Breast epithelium (tissue), 4 donors: ENCODE data around the gene SHC1. TPM values are rescaled to one million over a fixed set of nuclear protein-coding genes. Genes with fewer than 3 reads are reported as not detected.

Experiments used
- DNase-seq, 2 donors: peaks; one replicate each; pipeline ENCODE4 v3.0.0-alpha.2; 2019; ENCODE audit warnings: low spot score in 2 of 2
- H3K27ac ChIP-seq, 2 donors: fragments of 200-600 bp; sonication (generic) in 1 of 2; one replicate each; pipeline ENCODE4 v1.5.1; 2016 to 2019; ENCODE audit warnings: mild to moderate bottlenecking in 1 of 2
- H3K27me3 ChIP-seq, 2 donors: fragments of 200-600 bp; sonication (generic) in 1 of 2; one replicate each; pipeline versions ENCODE4 v1.5.1 to v1.6.0; 2017 to 2019; ENCODE audit warnings: control low read depth in 1 of 2, mild to moderate bottlenecking in 1 of 2
- H3K36me3 ChIP-seq: fragments of 200-600 bp; one replicate; pipeline ENCODE4 v1.5.1; 2019
- H3K4me1 ChIP-seq, 2 donors: fragments of 200-600 bp; sonication (generic); one replicate each; pipeline ENCODE4 v1.5.1; 2016 to 2019; ENCODE audit warnings: control low read depth in 1 of 2
- H3K4me3 ChIP-seq, 3 donors: fragments of 200-600 bp; sonication (generic); 1 replicate in 2 of 3; 2 replicates in 1 of 3; pipeline ENCODE4 v1.5.1; 2016 to 2019; ENCODE audit warnings: mild to moderate bottlenecking in 3 of 3, moderate library complexity in 2 of 3
- H3K9me3 ChIP-seq, 2 donors: fragments of 200-600 bp; sonication (generic) in 1 of 2; one replicate each; pipeline ENCODE4 v1.5.1; 2016 to 2019; ENCODE audit warnings: control low read depth in 1 of 2
- CTCF ChIP-seq, 3 donors: fragments of 450-650 bp; IDR thresholded peaks; one replicate each; pipeline ENCODE4 v1.5.1; 2016 to 2017; ENCODE audit warnings: antibody characterized with exemption in 3 of 3, mild to moderate bottlenecking in 3 of 3, moderate library complexity in 3 of 3
- POLR2A ChIP-seq: fragments of 450-650 bp; IDR thresholded peaks from one replicate; pipeline ENCODE4 v1.6.1; 2016; ENCODE audit warnings: antibody characterized with exemption, mild to moderate bottlenecking, moderate library complexity
- POLR2AphosphoS5 ChIP-seq, 3 donors: sonication (generic); formaldehyde crosslinking; IDR thresholded peaks; one replicate each; pipeline ENCODE4 v1.6.1; 2017; ENCODE audit warnings: antibody characterized with exemption in 3 of 3
- intact Hi-C: fragments of 100-400 bp; cut with DNase I; formaldehyde crosslinking; loops from one replicate; pipeline ENCODE4 v1.15.1; 2023; ENCODE audit warnings: low total_unique reads
- total RNA-seq, 3 donors: library from RNA; depleted of rRNA; stranded (reverse); fragments of >200 nt; gene quantifications; one replicate each; pipeline ENCODE4 v1.1.0, GENCODE V29; 2016

SHC1 gene
- total RNA-seq, 3 donors from 2014 or later = 94.4 to 177 (median 134) TPM

GRCh38 chr1:154912755-154913154 lies 57.8 kb downstream of the SHC1 start:
- H3K9me3 ChIP-seq = no peaks in the 10 kb centered on the region
- no peak overlapping the region for H3K4me3 ChIP-seq
- H3K27ac ChIP-seq = peak overlapping the region; percentile 73 to 87
- H3K27me3 ChIP-seq = no peaks in the 10 kb centered on the region
- peaks cover 0 to 4% of the 10 kb centered on the region in 2 donors for H3K4me1 ChIP-seq
- DNase-seq = peak in 1 of 2 donors; percentile 12
- no peaks in the 10 kb centered on the region for H3K36me3 ChIP-seq
- intact Hi-C loops = no loop called here
- TF ChIP-seq POLR2AphosphoS5 (IDR thresholded peaks at IDR 0.05) = no peak
- no peak for TF ChIP-seq POLR2A
- no peak for TF ChIP-seq CTCF (IDR thresholded peaks at IDR 0.05)

Other genes starting within 250 kb of the SHC1 start
- 1 to 10 TPM in 2 of 3 donors, under 1 TPM in 1; 0.96 to 1.6 (median 1.0) TPM for gene KCNN3, start 100.5 kb downstream of the SHC1 start, total RNA-seq
- 10 to 100 TPM; 15.0 to 16.7 (median 16.4) TPM for gene PMVK, start 34.0 kb downstream of the SHC1 start, total RNA-seq
- 100 to 1,000 TPM in 2 of 3 donors, 10 to 100 TPM in 1; 79.3 to 156 (median 105) TPM for gene PBXIP1, start 14.6 kb downstream of the SHC1 start, total RNA-seq
- 10 to 100 TPM; 14.6 to 26.2 (median 20.3) TPM for gene PYGO2, start 9.0 kb downstream of the SHC1 start, total RNA-seq
- 100 to 1,000 TPM in 1 of 3 donors, 10 to 100 TPM in 2; 44.6 to 104 (median 47.3) TPM for gene CKS1B, start 3.9 kb upstream of the SHC1 start, total RNA-seq
- gene FLAD1, start 12.6 kb upstream of the SHC1 start, total RNA-seq = 10 to 100 TPM; 27.0 to 42.7 (median 39.3) TPM
- gene LENEP, start 22.8 kb upstream of the SHC1 start, total RNA-seq = not detected
- gene ZBTB7B, start 32.1 kb upstream of the SHC1 start, total RNA-seq = 10 to 100 TPM; 45.6 to 82.5 (median 53.4) TPM
- gene DCST2, start 63.0 kb upstream of the SHC1 start, total RNA-seq = 1 to 10 TPM in 2 of 3 donors, under 1 TPM in 1; 0.48 to 4.4 (median 3.3) TPM
- gene DCST1, start 63.1 kb upstream of the SHC1 start, total RNA-seq = under 1 TPM; 0.16 to 0.66 (median 0.44) TPM
- 100 to 1,000 TPM in 2 of 3 donors, 10 to 100 TPM in 1; 97.8 to 155 (median 109) TPM for gene ADAM15, start 80.6 kb upstream of the SHC1 start, total RNA-seq
- gene EFNA4, start 93.0 kb upstream of the SHC1 start, total RNA-seq = 10 to 100 TPM in 2 of 3 donors, 1 to 10 TPM in 1; 4.8 to 26.6 (median 23.9) TPM
- gene EFNA3, start 108.1 kb upstream of the SHC1 start, total RNA-seq = 1 to 10 TPM; 1.6 to 7.2 (median 6.6) TPM
- 100 to 1,000 TPM in 2 of 3 donors, 10 to 100 TPM in 1; 18.7 to 163 (median 120) TPM for gene EFNA1, start 157.1 kb upstream of the SHC1 start, total RNA-seq
- 10 to 100 TPM; 25.0 to 32.4 (median 28.5) TPM for gene SLC50A1, start 165.1 kb upstream of the SHC1 start, total RNA-seq
- gene DPM3, start 169.8 kb upstream of the SHC1 start, total RNA-seq = 10 to 100 TPM; 53.7 to 69.4 (median 68.2) TPM
- gene KRTCAP2, start 202.6 kb upstream of the SHC1 start, total RNA-seq = 100 to 1,000 TPM; 104 to 147 (median 131) TPM
- gene TRIM46, start 203.1 kb upstream of the SHC1 start, total RNA-seq = 1 to 10 TPM in 1 of 3 donors, under 1 TPM in 1, not detected in 1; 0.98 to 1.5 TPM
- gene THBS3, start 237.2 kb upstream of the SHC1 start, total RNA-seq = 10 to 100 TPM; 17.3 to 27.5 (median 25.9) TPM
- gene MTX1, start 237.9 kb upstream of the SHC1 start, total RNA-seq = 10 to 100 TPM; 41.1 to 50.8 (median 44.8) TPM